NOMO-1 treated with dmso at 0.1 percent for 144 hours (cell line): Measurements from ENCODE around the gene HSPH1.

Experiments
- DNase-seq: peaks from one replicate; lab custom pipeline; 2025; ENCODE audit not compliant: unreplicated experiment; lab: John Stamatoyannopoulos, UW

The HSPH1 gene

DNA sequence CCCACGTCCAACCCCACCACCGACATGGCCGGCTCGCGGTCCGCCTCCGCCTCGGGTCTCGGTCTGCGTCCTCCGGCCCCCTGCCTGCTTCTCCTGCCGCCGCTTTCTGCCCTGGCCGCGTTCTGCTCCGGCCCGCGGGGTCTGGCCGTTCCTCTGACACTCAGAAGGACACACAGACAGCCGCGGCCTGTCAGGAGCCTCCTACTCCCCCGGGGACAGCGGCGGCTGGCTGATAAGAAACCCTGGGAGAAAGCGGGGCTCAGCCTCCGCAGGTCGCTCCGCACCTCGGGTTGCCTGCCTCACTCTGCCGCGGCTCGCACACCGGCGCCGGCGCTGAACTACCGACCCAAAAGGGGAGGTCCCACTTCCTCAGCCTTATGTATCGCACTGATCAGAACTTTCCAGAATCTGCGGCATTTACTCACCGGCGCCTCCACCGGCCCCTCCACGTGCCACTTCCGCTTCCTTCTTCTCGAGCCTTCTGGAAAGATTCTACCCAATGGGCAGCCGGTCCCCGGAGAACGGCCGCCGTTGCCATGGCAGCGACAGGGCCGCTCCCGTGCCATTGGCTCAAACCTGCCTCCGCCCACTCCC lies at the start of gene HSPH1:
Gene HSPH1 (minus strand): TSS at position 348 of the 594 bp plus-strand sequence. CDS start 322 bp downstream, at position 26.
- peak; percentile 99 for DNase-seq

DNA sequence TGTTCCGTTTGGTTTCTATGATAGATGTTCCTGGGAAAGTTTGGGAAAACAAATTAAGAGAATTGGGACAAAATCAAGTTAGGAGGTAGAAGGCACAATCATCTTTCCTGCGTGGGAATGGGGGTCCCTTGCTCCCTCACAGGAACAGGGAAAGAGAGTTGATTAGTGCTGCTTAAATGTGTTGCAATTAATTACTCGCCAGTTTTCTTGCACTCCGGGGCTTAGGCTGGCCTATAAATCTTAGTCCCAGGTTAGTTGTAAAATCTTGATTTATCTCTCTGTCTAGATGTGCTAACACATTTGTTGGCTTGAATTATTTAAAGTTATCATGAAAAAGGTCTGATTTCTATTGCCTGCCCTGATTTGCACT lies 48.1 kb upstream of the HSPH1 start:
- no peak for DNase-seq

DNA sequence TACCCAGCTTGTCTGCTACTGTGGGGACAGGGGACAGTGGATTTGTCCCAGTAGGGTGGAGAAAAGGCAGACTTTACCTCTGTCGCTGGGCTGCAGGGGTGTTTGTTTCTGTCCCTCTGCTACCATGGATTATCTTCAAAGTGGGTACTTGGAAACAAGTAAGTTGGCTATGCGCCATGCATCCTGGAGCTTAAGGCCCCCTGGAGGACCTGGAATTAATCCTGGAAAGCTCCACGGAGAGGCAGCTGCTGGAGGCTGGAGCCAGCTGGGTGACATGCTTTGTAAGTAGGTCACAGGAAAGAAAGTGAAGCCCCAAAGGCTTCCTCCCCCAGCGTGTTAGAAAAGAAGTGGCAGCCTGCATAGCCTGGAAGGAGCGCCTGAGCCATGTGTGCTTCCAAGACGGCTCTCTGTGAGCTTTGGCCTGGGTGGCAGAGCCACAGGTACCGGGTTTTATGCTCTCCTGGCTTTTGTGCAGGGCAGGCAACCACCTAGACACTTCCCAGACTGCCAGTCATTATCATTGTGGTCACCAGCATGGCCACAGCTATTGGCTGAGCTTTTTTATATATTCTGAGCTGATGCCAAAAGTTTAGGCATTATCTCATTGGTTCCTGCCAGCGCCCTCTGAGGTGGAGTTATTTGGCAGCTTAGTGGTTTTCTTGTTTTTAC lies 47.6 kb upstream of the HSPH1 start:
- DNase-seq, result no peak

DNA sequence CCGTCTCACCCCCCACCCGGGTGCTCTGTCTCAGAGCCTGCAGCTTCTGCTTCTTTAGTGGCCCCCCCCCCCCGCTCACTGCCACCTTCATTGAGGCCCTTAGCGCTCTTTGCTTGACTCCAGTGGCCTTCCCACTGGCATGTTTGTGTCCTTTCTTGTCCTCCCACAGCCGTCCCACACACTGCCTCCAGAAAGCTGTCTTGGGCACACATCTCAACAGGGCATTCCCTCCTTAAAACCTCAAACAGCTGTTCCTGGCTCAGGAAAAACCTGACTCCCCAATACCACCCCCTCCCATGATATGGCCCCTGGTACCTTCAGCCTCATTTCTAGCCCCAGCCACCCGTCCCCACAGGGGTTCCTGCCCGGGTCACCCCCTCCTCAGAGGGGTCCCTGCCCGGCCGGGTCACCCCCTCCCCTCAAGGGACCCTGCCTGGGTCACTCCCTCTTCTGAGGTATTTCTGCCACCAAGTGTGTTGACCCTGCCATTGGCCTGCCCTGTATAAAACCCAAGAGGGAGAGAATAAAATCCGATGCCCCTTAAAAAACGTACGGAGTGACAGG lies 46.9 kb upstream of the HSPH1 start:
- DNase-seq, result no peak

DNA sequence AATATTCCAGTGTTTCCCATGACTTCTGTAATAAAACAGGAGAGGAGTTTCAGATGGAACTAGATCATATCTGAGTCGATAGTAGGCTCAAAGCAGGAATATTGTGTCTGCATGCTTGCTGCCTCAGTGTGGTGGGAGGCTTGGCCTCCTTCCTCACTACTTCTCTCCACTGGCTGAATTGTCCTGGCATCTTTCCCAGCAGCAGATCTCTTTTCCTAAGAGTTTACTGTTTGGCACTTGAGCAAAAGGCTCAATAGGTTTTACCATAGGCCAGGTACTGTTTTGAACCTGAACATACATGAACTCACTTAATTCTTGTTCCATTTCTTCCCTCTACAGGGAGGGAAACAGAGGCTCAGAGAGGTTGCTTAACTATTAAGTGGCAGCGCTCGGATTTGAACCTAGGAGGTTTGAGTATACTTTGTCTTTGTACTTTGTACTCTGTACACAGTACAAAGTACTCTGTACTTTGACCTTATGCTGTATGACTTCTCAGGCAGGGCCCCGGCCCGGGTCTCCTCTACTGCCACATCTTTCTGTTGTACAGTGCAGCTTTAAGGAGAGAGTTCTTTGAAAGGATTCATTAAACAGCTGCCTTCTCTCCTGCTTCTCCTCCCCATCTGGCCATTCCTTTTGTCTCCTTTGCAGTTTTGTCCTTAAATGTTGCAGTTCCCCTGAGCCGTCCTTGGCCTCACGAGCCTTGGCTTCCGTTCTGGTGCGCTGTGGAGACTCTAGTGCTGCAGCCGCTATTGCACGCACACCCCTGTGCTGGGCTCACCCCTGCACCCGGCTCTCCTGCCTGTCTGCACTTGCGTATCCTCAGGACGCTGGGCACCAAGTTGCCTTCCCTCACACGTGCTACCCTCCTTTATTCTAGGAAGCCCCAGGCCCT lies 46.2 kb upstream of the HSPH1 start:
- no peak for DNase-seq

DNA sequence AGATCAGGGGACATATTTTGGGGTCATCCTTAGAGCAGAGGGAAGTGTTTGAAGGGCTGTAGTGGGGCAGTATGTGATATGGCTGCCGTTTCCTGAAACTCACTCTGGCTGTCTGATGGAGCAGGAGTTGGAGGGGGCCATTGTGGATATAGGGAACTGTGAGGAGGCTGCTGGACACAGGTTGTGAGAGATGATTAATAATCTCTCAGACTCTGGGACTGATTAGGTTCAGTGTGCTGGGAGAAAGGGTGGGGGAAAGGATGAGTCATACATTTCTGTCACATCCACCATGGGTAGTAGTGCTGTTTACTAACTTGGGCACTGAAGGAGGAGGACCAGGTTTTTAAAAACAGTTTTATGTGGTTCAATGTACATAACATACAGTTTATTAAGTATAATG lies 42.9 kb upstream of the HSPH1 start:
- DNase-seq, result no peak

DNA sequence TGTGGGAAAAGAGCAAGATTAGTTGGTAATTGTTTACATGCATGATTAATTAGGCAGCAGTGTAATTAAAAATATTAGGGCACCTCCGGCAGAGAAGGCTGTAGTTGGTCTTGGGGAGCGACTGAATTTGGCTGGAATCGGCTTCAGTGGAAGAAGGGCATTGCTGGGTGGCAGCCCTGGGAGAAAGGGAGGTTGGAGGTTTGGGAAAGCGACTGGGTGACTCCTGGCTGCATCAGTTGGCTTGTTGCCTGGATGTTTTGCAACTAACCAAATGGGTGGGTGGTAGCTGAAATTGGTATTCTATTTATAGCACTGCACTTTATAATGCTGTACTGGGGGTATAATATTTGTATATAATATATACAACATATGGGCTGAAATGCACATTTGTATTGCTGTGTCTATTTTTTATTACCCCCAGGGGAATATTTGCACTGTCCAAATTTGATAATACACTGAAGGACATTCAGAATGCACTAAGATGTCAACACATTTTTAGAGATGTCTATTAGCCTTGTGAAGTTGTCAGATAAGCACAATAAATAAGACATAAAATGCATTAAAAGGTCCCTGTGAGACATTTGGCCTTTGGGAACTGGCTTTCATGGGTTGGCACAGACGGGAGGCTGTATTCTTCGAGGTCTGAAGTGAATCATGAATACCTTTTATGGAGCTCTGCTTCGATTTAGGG lies 39.8 kb upstream of the HSPH1 start:
- no peak for DNase-seq

DNA sequence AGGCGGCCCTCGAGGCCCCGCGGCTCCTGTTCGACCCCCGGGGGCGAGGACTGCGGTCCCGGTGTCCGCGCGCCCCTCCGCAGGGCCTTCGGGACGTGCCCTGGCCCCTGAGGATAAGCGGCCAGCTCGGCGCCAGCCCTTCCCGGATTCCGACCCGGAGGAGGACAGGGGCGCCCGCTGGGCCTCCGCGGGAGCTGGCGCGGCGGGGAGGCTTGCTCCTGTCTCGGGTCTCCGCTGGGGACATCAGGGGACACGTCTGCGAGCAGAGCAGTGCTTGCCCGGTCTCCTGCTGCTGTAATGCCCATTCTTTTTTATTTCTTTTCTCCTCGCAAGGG lies 38.9 kb upstream of the HSPH1 start:
- DNase-seq, result peak; percentile 58

DNA sequence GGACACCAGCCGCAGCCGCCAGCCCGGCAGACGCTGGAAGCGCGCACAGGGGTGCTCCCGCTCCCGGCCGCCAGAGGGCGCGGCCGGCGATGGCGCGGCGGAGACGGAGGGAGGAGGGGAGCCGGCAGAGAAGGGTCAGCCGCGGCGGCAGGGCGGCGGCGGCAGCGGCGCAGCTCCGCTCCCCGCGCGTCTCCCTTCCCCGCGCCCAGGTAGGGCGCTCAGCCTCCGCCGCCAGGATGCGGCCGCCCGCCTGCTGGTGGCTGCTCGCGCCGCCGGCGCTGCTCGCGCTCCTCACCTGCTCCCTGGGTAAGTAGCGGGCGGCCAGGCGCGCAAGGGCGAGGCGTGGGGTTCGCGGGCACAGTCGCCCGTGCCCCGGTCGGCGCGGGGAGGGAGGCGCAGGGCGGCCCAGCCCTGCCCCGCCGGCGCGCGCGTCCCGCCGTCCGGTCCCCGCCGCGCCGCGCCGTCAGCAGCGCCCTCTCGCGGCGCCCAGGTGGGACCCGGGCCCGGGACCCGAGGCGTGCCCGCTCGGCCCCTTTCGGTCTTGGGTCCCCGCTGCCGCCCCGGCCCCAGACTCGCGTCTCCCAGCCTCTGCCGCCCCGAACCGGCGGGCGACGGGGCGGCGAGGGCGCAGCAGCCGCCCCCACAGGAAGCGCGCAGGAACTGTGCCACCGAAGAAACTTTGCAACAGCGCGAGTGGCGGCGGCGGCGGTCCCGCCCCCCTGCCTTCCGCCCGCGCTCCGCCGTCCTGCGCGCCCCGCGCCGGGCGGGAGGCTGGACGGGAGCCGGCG lies 38.3 kb upstream of the HSPH1 start, which contains the start of gene B3GLCT:
Gene B3GLCT (plus strand): TSS at position 127 of the 788 bp plus-strand sequence. CDS start 110 bp downstream, at position 237.
- peak; percentile 92 for DNase-seq

DNA sequence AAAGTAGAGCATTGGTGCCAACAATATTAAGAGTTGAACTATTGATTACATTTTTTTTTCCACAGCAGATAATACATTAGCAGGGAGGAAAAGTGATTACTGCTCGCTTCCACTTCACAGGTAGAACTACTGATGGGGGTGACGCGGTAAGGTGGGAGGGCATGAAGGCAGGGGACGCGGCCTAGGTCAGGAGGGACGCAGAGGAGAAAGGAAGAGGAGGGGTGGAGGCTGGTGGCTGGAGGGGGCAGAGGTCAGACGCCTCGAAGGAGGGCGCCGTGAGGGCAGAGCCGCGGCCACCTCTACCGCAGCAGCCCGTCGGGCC lies 37.8 kb upstream of the HSPH1 start:
- no peak for DNase-seq

DNA sequence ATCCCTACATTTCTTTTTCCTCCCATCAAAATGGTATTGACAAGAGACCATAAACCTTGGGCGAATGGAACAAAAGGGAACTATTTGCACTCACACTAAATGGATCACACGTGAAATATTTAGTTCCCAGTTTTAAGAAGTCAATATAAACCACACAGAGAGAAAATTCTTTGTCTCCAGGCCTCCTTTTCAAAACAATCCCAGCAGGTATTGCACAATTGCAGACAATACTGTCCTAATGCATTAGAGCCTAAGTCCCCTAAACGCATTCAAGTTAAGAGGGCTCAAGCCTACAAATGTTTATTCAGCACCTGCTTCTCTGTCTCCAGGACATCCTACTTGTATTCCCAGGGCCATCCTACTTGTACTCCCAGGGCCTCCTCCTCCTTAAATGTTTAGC lies 36.8 kb upstream of the HSPH1 start:
- no peak for DNase-seq

DNA sequence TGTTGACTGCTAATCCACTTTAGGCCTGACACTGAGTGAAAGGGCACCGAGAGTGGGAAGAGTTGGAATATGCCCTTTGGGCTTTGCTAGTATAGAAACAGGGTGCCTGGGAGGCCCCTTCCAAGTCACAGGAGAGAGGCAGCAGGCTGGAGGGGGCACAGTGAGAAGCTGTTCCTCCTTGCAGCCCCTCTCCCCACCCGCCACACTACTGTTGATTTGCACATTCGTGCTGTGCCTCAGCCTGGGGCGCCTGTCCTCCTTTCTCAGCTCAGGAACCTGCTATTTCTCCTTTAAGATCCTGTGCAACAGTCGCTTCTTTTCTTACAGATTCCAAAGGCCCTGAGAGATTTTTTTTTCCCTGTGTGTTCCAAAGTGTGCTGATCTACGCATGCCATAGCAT lies 35.3 kb upstream of the HSPH1 start:
- DNase-seq, result no peak

DNA sequence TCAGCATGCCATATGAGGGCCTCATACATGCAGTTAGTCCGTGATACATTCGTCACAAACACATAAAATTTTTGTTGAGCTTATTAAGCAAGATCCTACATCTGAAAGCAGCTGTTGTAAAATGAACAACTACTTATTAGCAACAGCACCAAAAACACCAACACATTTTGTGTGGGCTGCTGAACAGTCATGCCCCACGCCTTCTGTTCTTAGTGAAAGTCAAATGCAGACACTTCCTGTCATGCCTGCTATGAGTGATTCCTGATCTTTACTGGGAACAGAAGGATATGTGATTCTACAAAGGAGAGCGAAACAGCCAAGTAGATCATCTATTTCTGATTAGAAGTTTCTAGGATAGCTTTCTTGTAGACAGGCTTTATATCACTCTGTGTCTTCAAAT lies 33.9 kb upstream of the HSPH1 start:
- DNase-seq, result no peak

DNA sequence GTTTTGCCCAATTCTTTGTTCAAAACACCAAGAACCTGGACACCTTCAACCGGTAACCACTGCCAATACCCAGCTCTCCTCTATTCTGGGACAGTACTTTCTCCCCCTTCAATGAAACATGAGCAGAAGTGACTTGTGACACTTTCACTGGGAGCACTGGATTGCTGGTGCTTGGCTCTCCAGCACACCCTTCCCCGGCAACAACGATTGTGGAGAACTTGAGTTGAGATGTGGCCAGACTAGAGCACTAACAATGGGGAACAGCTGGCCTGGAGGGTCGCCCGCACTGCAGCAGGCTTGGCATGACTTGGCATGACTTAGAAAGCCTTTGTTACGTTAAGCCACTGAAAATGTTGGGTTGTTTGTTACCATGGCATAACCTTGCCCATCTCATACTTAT lies 30.6 kb upstream of the HSPH1 start:
- DNase-seq, result no peak

DNA sequence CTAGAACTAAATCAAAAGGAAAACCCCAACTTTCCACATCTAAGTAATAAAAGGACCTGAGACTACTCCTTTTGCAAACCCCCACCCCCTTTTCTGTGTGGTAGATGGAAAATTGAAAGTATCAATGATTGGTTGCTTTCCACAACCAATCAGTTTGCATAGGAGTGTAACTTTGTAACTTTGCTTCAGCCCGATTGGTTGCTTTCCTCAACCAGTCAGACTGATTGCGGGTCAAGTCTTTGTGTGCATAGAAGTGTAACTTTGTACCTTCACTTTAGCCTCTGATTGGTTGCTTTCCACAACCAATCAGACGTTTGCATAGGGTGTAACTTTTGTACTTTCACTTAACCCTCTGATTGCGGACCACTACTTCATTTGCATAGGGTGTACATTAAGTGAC lies 30.0 kb upstream of the HSPH1 start:
- no peak for DNase-seq

DNA sequence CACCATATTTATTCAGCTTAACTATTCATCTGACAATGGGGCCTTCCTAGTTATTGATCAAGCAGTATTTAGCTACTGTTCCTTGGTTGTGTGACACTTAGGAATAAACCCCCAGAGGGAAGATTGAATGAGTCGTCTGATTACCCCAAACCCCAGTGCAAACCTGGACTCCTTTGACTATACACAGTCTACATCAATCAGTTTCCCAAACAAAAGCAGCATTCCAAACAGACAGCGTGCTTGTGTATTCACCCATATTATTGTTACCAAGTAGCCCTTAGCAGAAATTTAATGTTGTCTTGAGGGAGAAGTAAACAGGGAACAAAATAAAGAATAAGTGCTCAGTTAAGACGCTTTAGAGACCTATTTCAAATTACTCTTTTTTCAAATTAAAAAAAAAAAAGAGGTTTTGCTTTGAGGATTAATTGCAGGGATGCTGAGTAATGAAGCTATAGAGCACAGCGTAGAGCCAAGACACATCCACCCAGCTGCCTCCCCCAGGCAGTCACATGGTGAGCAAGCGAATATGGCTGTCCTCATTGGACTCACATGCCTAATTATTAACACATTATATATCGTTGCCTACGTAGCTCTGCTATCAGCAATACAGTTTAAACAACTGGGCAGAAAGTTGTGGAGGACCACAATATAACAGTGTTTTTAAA lies 23.4 kb upstream of the HSPH1 start:
- DNase-seq, result no peak

DNA sequence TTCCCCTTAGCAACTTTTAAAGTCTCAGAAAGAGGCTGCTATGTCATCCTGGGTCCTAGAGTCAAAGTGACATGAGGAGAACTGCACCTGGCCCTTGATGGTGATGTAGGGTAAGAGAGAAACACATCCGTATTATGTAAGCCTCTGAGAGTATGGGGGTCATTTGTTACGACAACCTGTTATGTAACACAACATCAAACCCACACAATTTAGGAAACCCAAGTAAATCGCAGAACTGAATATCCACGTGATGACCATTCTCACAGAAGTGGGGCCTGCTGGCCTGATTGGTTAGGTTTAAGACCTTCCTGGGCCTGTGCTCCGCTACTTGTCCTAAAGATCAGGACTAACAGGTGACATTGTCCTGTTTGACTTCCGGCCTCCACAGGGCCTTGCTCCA lies 22.7 kb upstream of the HSPH1 start:
- DNase-seq, result no peak

DNA sequence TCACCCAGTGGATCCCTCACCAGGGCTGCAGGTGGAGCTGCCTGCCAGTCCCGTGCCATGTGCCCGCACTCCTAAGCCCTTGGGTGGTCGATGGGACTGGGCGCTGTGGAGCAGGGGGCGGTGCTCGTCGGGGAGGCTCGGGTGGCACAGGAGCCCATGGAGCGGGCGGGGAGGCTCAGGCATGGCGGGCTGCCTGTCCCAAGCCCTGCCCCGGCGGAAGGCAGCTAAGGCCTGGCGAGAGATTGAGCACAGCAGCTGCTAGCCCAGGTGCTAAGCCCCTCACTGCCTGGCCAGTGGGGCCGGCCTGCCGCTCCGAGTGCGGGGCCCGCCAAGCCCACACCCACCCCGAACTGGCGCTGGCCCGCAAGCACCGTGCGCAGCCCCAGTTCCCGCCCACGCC lies 21.3 kb upstream of the HSPH1 start:
- no peak for DNase-seq

DNA sequence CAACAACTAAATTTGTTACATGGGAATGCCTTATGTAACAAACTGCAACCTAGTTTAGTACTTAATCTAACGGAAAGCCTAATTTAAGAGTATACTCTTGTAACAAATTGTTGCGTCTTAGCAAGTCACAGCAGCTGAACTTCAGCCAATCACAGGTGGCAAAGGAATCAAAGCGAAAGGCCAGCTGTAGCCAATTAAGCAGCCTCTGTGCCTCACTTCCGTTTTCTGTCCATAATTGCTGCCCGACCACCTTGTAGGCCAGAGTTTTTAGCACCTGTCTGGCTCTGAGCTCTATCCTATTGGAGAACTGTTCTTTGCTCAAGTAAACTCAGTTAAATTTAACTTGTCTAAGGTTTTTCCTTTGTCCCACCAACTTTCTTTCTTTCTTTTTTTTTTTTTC lies 18.1 kb upstream of the HSPH1 start:
- peak; percentile 70 for DNase-seq

DNA sequence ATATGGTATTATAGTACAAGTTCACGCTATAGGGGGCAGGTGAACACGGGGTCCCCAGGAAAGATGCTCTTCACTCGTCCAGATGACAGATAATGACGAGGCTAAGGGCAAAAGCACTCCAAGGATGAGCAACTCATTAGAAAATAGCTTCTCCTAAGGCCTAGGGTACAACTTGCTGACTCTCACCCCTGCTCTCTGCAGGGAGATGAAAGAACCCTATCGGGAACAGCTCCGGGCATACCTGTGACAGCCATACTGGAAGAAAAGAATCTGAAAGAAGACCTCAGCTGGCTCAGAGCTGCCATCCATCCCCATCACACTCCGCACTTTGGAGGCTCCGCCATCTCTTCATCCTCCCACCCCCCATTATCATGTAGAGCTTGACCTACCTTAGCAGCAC lies 17.5 kb upstream of the HSPH1 start:
- no peak for DNase-seq
